ENCODE measurements around the gene SUMO4.

The SUMO4 gene

GRCh38 chr6:149395185-149395584 lies 4.9 kb upstream of the SUMO4 start:
- no peak for DNase-seq (ENCODE audit: low read depth)
- no peak for TF ChIP-seq CTCF (IDR thresholded peaks at IDR 0.05; ENCODE audit: insufficient read depth, low read depth, low read length, missing control alignments)
- H3K4me3 ChIP-seq (ENCODE audit: low read depth, low read length), result no peak overlapping the region

GRCh38 chr6:149397384-149397783 lies 2.7 kb upstream of the SUMO4 start:
- no peak for TF ChIP-seq CTCF (IDR thresholded peaks at IDR 0.05; ENCODE audit: insufficient read depth, low read depth, low read length, missing control alignments)
- no peak overlapping the region for H3K4me3 ChIP-seq (ENCODE audit: low read depth, low read length)
- no peak for DNase-seq (ENCODE audit: low read depth)

- H3K4me3 ChIP-seq (ENCODE audit: low read depth, low read length), result no peak overlapping the region
- no peak for DNase-seq (ENCODE audit: low read depth)
- TF ChIP-seq CTCF (IDR thresholded peaks at IDR 0.05; ENCODE audit: insufficient read depth, low read depth, low read length, missing control alignments), result no peak
Observed at GRCh38 chr6:149403534-149403933, 3.5 kb downstream of the SUMO4 start.

- no peak overlapping the region for H3K4me3 ChIP-seq (ENCODE audit: low read depth, low read length)
- TF ChIP-seq CTCF (IDR thresholded peaks at IDR 0.05; ENCODE audit: insufficient read depth, low read depth, low read length, missing control alignments), result no peak
- no peak for DNase-seq (ENCODE audit: low read depth)
Observed at GRCh38 chr6:149405823-149406765, 6.0 kb downstream of the SUMO4 start.

GRCh38 chr6:149409617-149410016 lies 9.6 kb downstream of the SUMO4 start:
- H3K4me3 ChIP-seq (ENCODE audit: low read depth, low read length), result no peak overlapping the region
- DNase-seq (ENCODE audit: low read depth), result no peak
- no peak for TF ChIP-seq CTCF (IDR thresholded peaks at IDR 0.05; ENCODE audit: insufficient read depth, low read depth, low read length, missing control alignments)

- no peak overlapping the region for H3K4me3 ChIP-seq (ENCODE audit: low read depth, low read length)
- no peak for TF ChIP-seq CTCF (IDR thresholded peaks at IDR 0.05; ENCODE audit: insufficient read depth, low read depth, low read length, missing control alignments)
- no peak for DNase-seq (ENCODE audit: low read depth)
Observed at GRCh38 chr6:149410557-149410956, 10.5 kb downstream of the SUMO4 start.

Measured in GM12865 (cell line).